HG03060 (cell line): ENCODE measurements around the gene IL22RA2.
A peak's percentile ranks its signal among the peaks of the same experiment; 100 is the strongest.

ENCODE experiments used
- ATAC-seq: cut with Tn5 transposase; IDR thresholded peaks from one replicate; pipeline ENCODE4 v1.9.1; 2021; ENCODE audit warnings: low read depth, moderate number of reproducible peaks; ENCODE audit not compliant: unreplicated experiment

IL22RA2 gene

GRCh38 chr6:137097526-137097925 is 75.9 kb downstream of the IL22RA2 start:
- ATAC-seq, result no peak

GRCh38 chr6:137097057-137097456 is 76.4 kb downstream of the IL22RA2 start:
- ATAC-seq, result no peak

- peak; percentile 61 for ATAC-seq
Observed at GRCh38 chr6:137095651-137096238, 77.7 kb downstream of the IL22RA2 start.

GRCh38 chr6:137095093-137095492 is 78.4 kb downstream of the IL22RA2 start:
- no peak for ATAC-seq

GRCh38 chr6:137094411-137095008 is 78.9 kb downstream of the IL22RA2 start:
- no peak for ATAC-seq
